Fibroblast of lung (primary cell): ENCODE data around the gene S100A14. TPM values are rescaled to one million over a fixed set of nuclear protein-coding genes. Genes with fewer than 3 reads are reported as not detected.

Experiments
- DNase-seq, 2 donors: peaks; one replicate each; pipeline versions ENCODE4 v3.0.0 to v3.0.0-alpha.2; 2010; ENCODE audit warnings: low read depth in 2 of 2
- H2AFZ ChIP-seq: 2 replicates; pipeline ENCODE4 v1.5.1; 2012; ENCODE audit warnings: low read length, control low read depth, inconsistent platforms
- H3K27ac ChIP-seq: 2 replicates; pipeline ENCODE4 v1.5.1; 2011; ENCODE audit warnings: low read length, control low read depth; ENCODE audit not compliant: insufficient read depth
- H3K27me3 ChIP-seq: 2 replicates; pipeline ENCODE4 v1.5.1; 2011; ENCODE audit warnings: mild to moderate bottlenecking, low read length; ENCODE audit not compliant: control insufficient read depth, insufficient read depth
- H3K36me3 ChIP-seq: 2 replicates; pipeline ENCODE4 v1.5.1; 2011; ENCODE audit warnings: low read length; ENCODE audit not compliant: control insufficient read depth, insufficient read depth
- H3K4me1 ChIP-seq: 2 replicates; pipeline ENCODE4 v1.5.1; 2011; ENCODE audit warnings: low read length; ENCODE audit not compliant: control insufficient read depth, insufficient read depth; ENCODE audit errors: extremely low read depth
- H3K4me2 ChIP-seq: 2 replicates; pipeline ENCODE4 v1.5.1; 2011; ENCODE audit warnings: low read length, control low read depth; ENCODE audit not compliant: insufficient read depth; ENCODE audit errors: extremely low read depth
- H3K4me3 ChIP-seq, 4 experiments: fragments of 200-600 bp in 1 of 4; sonication (generic) in 1 of 4; replicated peaks in 1 of 4; 2 replicates each; pipeline ENCODE4 v1.5.1; 2011 to 2016; ENCODE audit warnings: low read length in 4 of 4, low read depth in 3 of 4, mild to moderate bottlenecking in 3 of 4, control low read depth in 2 of 4, inconsistent platforms in 1 of 4, mixed read lengths in 1 of 4; ENCODE audit not compliant: insufficient read depth in 1 of 4; ENCODE audit errors: control extremely low read depth in 1 of 4
- H3K79me2 ChIP-seq: 2 replicates; pipeline ENCODE4 v1.5.1; 2012; ENCODE audit warnings: mild to moderate bottlenecking, low read length, inconsistent platforms; ENCODE audit not compliant: control insufficient read depth, insufficient read depth
- H3K9ac ChIP-seq: 2 replicates; pipeline ENCODE4 v1.5.1; 2011; ENCODE audit warnings: mild to moderate bottlenecking, low read length, control low read depth; ENCODE audit not compliant: insufficient read depth
- H3K9me3 ChIP-seq: 2 replicates; pipeline ENCODE4 v1.5.1; 2012; ENCODE audit warnings: low read depth, low read length; ENCODE audit not compliant: control insufficient read depth, insufficient read depth
- H4K20me1 ChIP-seq: 2 replicates; pipeline ENCODE4 v1.5.1; 2011; ENCODE audit warnings: low read length; ENCODE audit not compliant: control insufficient read depth, insufficient read depth; ENCODE audit errors: extremely low read depth
- EZH2 ChIP-seq: IDR thresholded peaks from 2 replicates; pipeline ENCODE4 v1.5.1; 2012; ENCODE audit warnings: low read length, control low read depth, mild to moderate bottlenecking; ENCODE audit errors: missing control alignments
- polyA plus RNA-seq, 2 donors: library from polyadenylated mRNA; depleted of rRNA in 1 of 2; stranded (reverse) in 1 of 2; unstranded in 1 of 2; fragments of >200 nt; gene quantifications; 2 replicates each; pipeline ENCODE4 v1.2.1, GENCODE V29; 2011 to 2012; ENCODE audit warnings: missing spikeins in 1 of 2
- total RNA-seq: library from RNA; depleted of rRNA; stranded (reverse); fragments of >200 nt; gene quantifications from 2 replicates; pipeline ENCODE4 v1.2.1, GENCODE V29; 2014
- TF ChIP-seq, protein P1 (sequence below), 2 donors: IDR thresholded peaks in 1 of 2; conservative IDR thresholded peaks in 1 of 2; 1 replicate in 1 of 2; 2 replicates in 1 of 2; pipeline ENCODE4 v1.5.1; 2011 to 2012; ENCODE audit warnings: low read length in 2 of 2, control low read depth in 1 of 2, inconsistent platforms in 1 of 2, low read depth in 1 of 2, mild to moderate bottlenecking in 1 of 2

The S100A14 gene
- total and polyA plus RNA-seq, 2 donors (not counting 1 experiment from before 2014, with no cell fraction given), result 0.33 to 0.51 TPM

DNA sequence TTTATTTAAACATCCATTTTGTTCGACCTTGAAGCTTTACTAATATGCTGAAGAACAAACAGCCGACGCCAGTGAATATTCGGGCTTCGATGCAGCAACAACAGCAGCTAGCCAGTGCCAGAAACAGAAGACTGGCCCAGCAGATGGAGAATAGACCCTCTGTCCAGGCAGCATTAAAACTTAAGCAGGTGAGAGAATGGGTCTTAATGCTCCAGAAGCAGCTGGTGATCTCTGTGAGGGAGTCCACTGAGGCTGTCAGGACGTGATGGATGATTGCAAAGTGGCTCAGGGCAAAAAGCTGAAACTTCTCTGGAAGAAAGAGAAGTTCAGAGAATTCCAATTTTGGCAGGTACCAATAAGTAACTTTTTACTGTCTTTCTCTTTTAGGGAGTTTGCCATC, 22.1 kb upstream of the S100A14 start:
- Histone ChIP-seq H3K27me3 (no peaks in the 10 kb centered on the region), H3K4me2 (no peak overlapping the region), H4K20me1 (no peaks in the 10 kb centered on the region), H3K9ac (no peak overlapping the region), H2AFZ (no peak overlapping the region), H3K36me3 (peaks cover 26% of the 10 kb centered on the region), H3K4me1 (peaks cover 4% of the 10 kb centered on the region), H3K9me3 (no peaks in the 10 kb centered on the region), H3K27ac (no peak overlapping the region), H3K79me2 (peaks cover 35% of the 10 kb centered on the region), H3K4me3 (no peak overlapping the region)
- no peak for TF ChIP-seq EZH2
- TF ChIP-seq, protein P1, sequence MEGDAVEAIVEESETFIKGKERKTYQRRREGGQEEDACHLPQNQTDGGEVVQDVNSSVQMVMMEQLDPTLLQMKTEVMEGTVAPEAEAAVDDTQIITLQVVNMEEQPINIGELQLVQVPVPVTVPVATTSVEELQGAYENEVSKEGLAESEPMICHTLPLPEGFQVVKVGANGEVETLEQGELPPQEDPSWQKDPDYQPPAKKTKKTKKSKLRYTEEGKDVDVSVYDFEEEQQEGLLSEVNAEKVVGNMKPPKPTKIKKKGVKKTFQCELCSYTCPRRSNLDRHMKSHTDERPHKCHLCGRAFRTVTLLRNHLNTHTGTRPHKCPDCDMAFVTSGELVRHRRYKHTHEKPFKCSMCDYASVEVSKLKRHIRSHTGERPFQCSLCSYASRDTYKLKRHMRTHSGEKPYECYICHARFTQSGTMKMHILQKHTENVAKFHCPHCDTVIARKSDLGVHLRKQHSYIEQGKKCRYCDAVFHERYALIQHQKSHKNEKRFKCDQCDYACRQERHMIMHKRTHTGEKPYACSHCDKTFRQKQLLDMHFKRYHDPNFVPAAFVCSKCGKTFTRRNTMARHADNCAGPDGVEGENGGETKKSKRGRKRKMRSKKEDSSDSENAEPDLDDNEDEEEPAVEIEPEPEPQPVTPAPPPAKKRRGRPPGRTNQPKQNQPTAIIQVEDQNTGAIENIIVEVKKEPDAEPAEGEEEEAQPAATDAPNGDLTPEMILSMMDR (conservative IDR thresholded peaks at IDR 0.05 in 1 of 2, IDR thresholded peaks at IDR 0.05 in 1 of 2; ENCODE audit: low read depth in 1 of 2, low read length in 2 of 2), result no peak
- DNase-seq, result no peak

DNA sequence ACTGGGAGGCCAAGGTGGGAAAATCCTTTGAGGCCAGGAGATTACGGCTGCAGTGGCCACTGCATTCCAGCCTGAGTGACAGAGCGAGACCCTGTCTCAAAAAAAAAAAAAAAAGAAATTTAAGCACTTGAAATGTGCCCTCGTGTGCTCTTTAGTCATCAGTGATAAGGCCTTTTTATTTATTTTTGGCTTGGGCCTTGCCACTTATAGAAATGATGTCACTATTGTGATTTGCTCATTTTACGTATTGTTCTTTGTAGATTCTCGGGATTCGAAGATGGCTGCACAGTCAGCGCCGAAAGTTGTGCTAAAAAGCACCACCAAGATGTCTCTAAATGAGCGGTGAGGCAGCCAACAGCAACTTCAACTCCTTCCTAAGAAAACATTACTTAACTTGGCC, 20.2 kb upstream of the S100A14 start:
- H2AFZ ChIP-seq, result no peak overlapping the region
- no peaks in the 10 kb centered on the region for H3K27me3 ChIP-seq
- peaks cover 7% of the 10 kb centered on the region for H3K4me1 ChIP-seq
- no peak overlapping the region for H3K4me2 ChIP-seq
- no peaks in the 10 kb centered on the region for H3K9me3 ChIP-seq
- H3K9ac ChIP-seq, result no peak overlapping the region
- peaks cover 23% of the 10 kb centered on the region for H3K36me3 ChIP-seq
- DNase-seq, result no peak
- TF ChIP-seq EZH2, result no peak
- TF ChIP-seq, protein P1 (conservative IDR thresholded peaks at IDR 0.05 in 1 of 2, IDR thresholded peaks at IDR 0.05 in 1 of 2; ENCODE audit: low read depth in 1 of 2, low read length in 2 of 2), result no peak
- peaks cover 35% of the 10 kb centered on the region for H3K79me2 ChIP-seq
- no peak overlapping the region for H3K27ac ChIP-seq
- no peak overlapping the region for H3K4me3 ChIP-seq
- H4K20me1 ChIP-seq, result no peaks in the 10 kb centered on the region

DNA sequence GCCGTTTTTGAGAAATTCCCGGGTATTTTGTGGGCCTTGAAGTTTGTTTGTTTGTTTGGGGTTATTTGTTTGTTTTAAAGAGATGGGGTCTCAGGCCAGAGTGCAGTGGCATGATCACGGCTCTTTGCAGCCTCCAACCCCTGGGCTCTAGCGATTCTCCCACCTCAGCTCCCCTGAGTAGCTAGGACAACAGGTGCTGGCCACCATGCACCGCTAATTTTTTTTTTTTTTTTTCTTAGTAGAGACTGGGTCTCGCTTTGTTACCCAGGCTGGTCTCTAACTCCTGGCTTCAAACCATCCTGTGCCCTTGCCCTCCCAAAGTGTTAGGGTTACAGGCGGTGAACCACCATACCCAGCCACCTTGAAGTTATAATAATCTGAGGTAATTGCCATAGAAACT, 19.7 kb upstream of the S100A14 start:
- H4K20me1 ChIP-seq, result no peaks in the 10 kb centered on the region
- H3K79me2 ChIP-seq, result peaks cover 35% of the 10 kb centered on the region
- no peak overlapping the region for H3K27ac ChIP-seq
- H3K4me3 ChIP-seq, result peak overlapping the region in 2 of 4 experiments; percentile 23 to 92
- H3K4me2 ChIP-seq, result peak overlapping the region; percentile 54
- peaks cover 22% of the 10 kb centered on the region for H3K36me3 ChIP-seq
- H3K9ac ChIP-seq, result no peak overlapping the region
- H2AFZ ChIP-seq, result no peak overlapping the region
- no peaks in the 10 kb centered on the region for H3K9me3 ChIP-seq
- H3K4me1 ChIP-seq, result peaks cover 7% of the 10 kb centered on the region
- DNase-seq, result no peak
- no peaks in the 10 kb centered on the region for H3K27me3 ChIP-seq
- TF ChIP-seq, protein P1 (conservative IDR thresholded peaks at IDR 0.05 in 1 of 2, IDR thresholded peaks at IDR 0.05 in 1 of 2; ENCODE audit: low read depth in 1 of 2, low read length in 2 of 2), result no peak
- no peak for TF ChIP-seq EZH2
